Gastrocnemius medialis (tissue), 4 donors: ENCODE data around the gene PJVK.

Source experiments
- CTCF ChIP-seq, 5 experiments: fragments of 450-650 bp in 3 of 5; fragments of 200-600 bp in 2 of 5; sonication (generic) in 2 of 5; IDR thresholded peaks in 4 of 5; conservative IDR thresholded peaks in 1 of 5; 1 replicate in 4 of 5; 2 replicates in 1 of 5; pipeline ENCODE4 v1.5.1; 2016 to 2019; ENCODE audit warnings: antibody characterized with exemption in 5 of 5, mild to moderate bottlenecking in 3 of 5, moderate library complexity in 3 of 5
- POLR2A ChIP-seq, 2 donors: fragments of 450-650 bp; IDR thresholded peaks; one replicate each; pipeline ENCODE4 v1.6.1; 2017; ENCODE audit warnings: antibody characterized with exemption in 2 of 2, mild to moderate bottlenecking in 2 of 2, moderate library complexity in 2 of 2

DNA sequence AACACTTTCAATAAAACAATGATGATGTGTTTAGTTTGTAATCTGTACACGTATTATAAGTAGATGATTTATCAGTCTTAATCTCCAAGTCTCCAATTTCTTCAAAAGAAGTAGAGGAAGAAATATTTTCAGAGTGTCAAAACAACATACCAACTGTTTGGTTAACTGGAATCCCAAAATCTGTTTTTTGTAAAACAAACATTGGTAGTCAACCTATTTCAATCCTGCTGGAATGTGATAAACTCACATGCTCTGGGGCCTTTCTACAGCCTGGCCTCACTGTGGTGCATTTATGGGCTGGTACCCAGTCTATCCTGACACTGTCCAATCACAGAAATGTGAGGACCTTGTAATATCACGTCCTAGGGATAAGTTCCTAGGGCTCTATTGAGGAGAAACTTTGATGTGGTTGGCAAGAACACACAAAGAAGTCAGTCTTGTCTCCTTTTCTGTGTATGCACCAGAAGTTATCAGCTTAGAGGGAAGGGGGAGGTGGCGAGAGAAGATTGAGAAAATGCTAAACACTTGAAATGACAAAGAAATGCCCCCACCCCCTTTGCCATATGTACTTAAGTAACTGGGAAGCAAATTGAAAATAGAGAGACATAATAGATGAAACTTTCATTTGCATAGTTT, 47.4 kb upstream of the PJVK start:
- TF ChIP-seq CTCF (IDR thresholded peaks at IDR 0.05 in 4 of 5, conservative IDR thresholded peaks at IDR 0.05 in 1 of 5) (no peak), POLR2A (IDR thresholded peaks at IDR 0.05) (no peak)
